Measurements from ENCODE around the gene ZNF827. TPM values are rescaled to one million over a fixed set of nuclear protein-coding genes. Genes with fewer than 3 reads are reported as not detected.

Gene ZNF827
- total RNA-seq, 3 donors from 2014 or later = 18.6 to 21.1 (median 19.0) TPM

DNA sequence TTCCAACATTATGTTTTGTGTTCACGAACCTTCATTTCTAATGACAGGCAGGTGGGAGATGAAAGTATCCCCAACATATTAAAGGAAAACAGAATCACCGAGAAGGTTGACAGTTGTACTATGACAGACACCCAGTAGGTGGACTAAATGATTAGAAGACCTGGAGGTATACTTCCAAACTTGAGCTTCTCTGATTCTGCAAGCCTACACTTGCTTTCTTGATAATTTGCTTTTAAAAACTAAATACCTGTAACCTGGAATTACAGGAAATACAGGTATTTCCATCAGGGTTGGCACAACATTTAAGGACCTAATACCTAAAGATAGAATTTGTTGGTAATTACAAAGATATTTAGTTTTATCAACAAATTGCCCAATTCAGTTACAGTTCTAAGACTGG, 215.3 kb downstream of the ZNF827 start:
- H3K27ac ChIP-seq = no peak overlapping the region
- H3K27me3 ChIP-seq = no peaks in the 10 kb centered on the region
- DNase-seq (ENCODE audit: low spot score in 2 of 2) = no peak
- H3K36me3 ChIP-seq = no peaks in the 10 kb centered on the region
- H3K4me1 ChIP-seq = no peaks in the 10 kb centered on the region
- intact Hi-C loops (cut with DNase I; ENCODE audit: low total_unique reads) = no loop called here
- no peak overlapping the region for H3K4me3 ChIP-seq
- no peaks in the 10 kb centered on the region for H3K9me3 ChIP-seq
- TF ChIP-seq, protein P1, sequence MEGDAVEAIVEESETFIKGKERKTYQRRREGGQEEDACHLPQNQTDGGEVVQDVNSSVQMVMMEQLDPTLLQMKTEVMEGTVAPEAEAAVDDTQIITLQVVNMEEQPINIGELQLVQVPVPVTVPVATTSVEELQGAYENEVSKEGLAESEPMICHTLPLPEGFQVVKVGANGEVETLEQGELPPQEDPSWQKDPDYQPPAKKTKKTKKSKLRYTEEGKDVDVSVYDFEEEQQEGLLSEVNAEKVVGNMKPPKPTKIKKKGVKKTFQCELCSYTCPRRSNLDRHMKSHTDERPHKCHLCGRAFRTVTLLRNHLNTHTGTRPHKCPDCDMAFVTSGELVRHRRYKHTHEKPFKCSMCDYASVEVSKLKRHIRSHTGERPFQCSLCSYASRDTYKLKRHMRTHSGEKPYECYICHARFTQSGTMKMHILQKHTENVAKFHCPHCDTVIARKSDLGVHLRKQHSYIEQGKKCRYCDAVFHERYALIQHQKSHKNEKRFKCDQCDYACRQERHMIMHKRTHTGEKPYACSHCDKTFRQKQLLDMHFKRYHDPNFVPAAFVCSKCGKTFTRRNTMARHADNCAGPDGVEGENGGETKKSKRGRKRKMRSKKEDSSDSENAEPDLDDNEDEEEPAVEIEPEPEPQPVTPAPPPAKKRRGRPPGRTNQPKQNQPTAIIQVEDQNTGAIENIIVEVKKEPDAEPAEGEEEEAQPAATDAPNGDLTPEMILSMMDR (IDR thresholded peaks at IDR 0.05) = no peak

DNA sequence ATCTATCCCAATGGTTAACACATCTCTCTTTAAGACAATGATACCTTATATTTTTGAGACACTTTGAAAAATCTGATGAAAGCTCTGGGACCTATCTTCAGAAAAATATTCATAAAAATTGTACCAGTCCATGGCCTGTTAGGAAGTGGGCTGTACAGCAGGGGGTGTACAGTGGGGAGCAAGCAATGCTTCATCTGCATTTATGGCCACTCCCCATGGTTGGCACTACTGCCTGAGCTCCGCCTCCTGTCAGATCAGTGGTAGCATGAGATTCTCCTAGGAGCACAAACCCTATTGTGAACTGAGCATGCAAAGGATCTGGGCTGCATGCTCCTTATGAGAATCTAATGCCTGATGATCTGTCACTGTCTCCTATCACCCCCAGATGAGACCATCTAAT, 216.1 kb downstream of the ZNF827 start:
- Histone ChIP-seq H3K27me3 (no peaks in the 10 kb centered on the region), H3K4me1 (no peaks in the 10 kb centered on the region), H3K36me3 (no peaks in the 10 kb centered on the region), H3K27ac (no peak overlapping the region), H3K9me3 (no peaks in the 10 kb centered on the region), H3K4me3 (no peak overlapping the region)
- no peak for DNase-seq (ENCODE audit: low spot score in 2 of 2)
- no peak for TF ChIP-seq POLR2A (IDR thresholded peaks at IDR 0.05)
- no peak for TF ChIP-seq POLR2AphosphoS5 (IDR thresholded peaks at IDR 0.05)
- TF ChIP-seq, protein P1 (IDR thresholded peaks at IDR 0.05) = no peak
- intact Hi-C loops (cut with DNase I; ENCODE audit: low total_unique reads) = no loop called here

- Histone ChIP-seq H3K4me3 (no peak overlapping the region), H3K27me3 (no peaks in the 10 kb centered on the region), H3K9me3 (no peaks in the 10 kb centered on the region), H3K36me3 (no peaks in the 10 kb centered on the region), H3K27ac (no peak overlapping the region), H3K4me1 (no peaks in the 10 kb centered on the region)
- TF ChIP-seq, protein P1 (IDR thresholded peaks at IDR 0.05) = no peak
- TF ChIP-seq POLR2AphosphoS5 (IDR thresholded peaks at IDR 0.05) = no peak
- DNase-seq (ENCODE audit: low spot score in 2 of 2) = no peak
- intact Hi-C loops (cut with DNase I; ENCODE audit: low total_unique reads) = no loop called here
These were observed 218.0 kb downstream of the ZNF827 start for GRCh38 chr4:145720656-145721055.

GRCh38 chr4:145719752-145720624, 218.6 kb downstream of the ZNF827 start:
- DNase-seq (ENCODE audit: low spot score in 2 of 2) = no peak
- Histone ChIP-seq H3K4me1 (no peaks in the 10 kb centered on the region), H3K9me3 (no peaks in the 10 kb centered on the region), H3K27ac (no peak overlapping the region), H3K36me3 (no peaks in the 10 kb centered on the region), H3K27me3 (no peaks in the 10 kb centered on the region), H3K4me3 (no peak overlapping the region)
- TF ChIP-seq POLR2A (IDR thresholded peaks at IDR 0.05) (no peak), POLR2AphosphoS5 (IDR thresholded peaks at IDR 0.05) (no peak)
- TF ChIP-seq, protein P1 (IDR thresholded peaks at IDR 0.05) = no peak
- intact Hi-C loops (cut with DNase I; ENCODE audit: low total_unique reads) = no loop called here

DNA sequence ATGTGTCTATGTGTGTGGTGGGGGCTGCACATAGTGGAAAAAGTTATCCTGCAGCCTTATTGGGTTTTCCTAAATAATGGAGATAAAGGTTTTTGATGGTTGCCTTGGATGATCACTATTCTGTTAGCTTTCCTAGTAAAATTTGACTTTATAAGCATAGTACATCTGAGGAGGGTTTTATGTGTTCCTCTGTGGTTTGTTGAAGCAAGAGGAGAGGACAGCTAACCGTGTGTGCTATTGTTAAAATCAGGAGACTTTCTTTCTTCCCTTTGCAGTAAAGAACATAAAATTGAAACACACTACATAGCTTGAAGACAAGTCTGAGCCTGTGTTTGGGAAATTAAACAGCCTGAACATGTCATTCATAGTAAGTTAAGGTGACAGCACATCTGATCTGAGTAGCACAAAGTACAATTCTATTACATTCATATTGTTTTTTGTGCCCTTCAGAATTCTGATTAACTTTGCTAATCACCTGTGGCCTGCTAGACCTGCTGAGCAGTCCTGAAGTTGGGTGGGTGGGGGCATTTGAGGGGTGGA, 221.9 kb downstream of the ZNF827 start:
- Histone ChIP-seq H3K9me3 (no peaks in the 10 kb centered on the region), H3K27me3 (no peaks in the 10 kb centered on the region), H3K36me3 (no peaks in the 10 kb centered on the region), H3K4me1 (no peaks in the 10 kb centered on the region), H3K4me3 (no peak overlapping the region), H3K27ac (no peak overlapping the region)
- TF ChIP-seq, protein P1 (IDR thresholded peaks at IDR 0.05) = no peak
- no peak for TF ChIP-seq POLR2A (IDR thresholded peaks at IDR 0.05)
- TF ChIP-seq POLR2AphosphoS5 (IDR thresholded peaks at IDR 0.05) = no peak
- intact Hi-C loops (cut with DNase I; ENCODE audit: low total_unique reads) = no loop called here
- no peak for DNase-seq (ENCODE audit: low spot score in 2 of 2)
